H9 (cell line): ENCODE measurements around the gene ZMIZ1. TPM values are rescaled to one million over a fixed set of nuclear protein-coding genes. Genes with fewer than 3 reads are reported as not detected.

ENCODE experiments used
- DNase-seq: peaks from one replicate; pipeline ENCODE4 v3.0.0-alpha.2; 2017
- H2AFZ ChIP-seq: one replicate; pipeline ENCODE4 v1.6.1; 2013; ENCODE audit warnings: mild to moderate bottlenecking, low read length, control low read depth, moderate library complexity
- H2AK5ac ChIP-seq: 2 replicates; pipeline ENCODE4 v1.6.1; 2013; ENCODE audit warnings: low read length, control low read depth, mixed read lengths; ENCODE audit not compliant: insufficient read length
- H2BK120ac ChIP-seq: one replicate; pipeline ENCODE4 v1.6.1; 2013; ENCODE audit warnings: low read depth, mild to moderate bottlenecking, low read length, control low read depth, inconsistent platforms; ENCODE audit not compliant: poor library complexity, severe bottlenecking
- H2BK12ac ChIP-seq: 2 replicates; pipeline ENCODE4 v1.6.1; 2013; ENCODE audit warnings: low read length, control low read depth, mixed read lengths, low read depth; ENCODE audit not compliant: insufficient read length
- H2BK15ac ChIP-seq: 2 replicates; pipeline ENCODE4 v1.6.1; 2013; ENCODE audit warnings: low read depth, low read length, control low read depth
- H2BK20ac ChIP-seq: one replicate; pipeline ENCODE4 v1.6.1; 2013; ENCODE audit warnings: low read depth, mild to moderate bottlenecking, low read length, control low read depth, inconsistent platforms; ENCODE audit not compliant: poor library complexity, severe bottlenecking
- H2BK5ac ChIP-seq: 2 replicates; pipeline ENCODE4 v1.6.1; 2013; ENCODE audit warnings: low read length, control low read depth, mixed read lengths; ENCODE audit not compliant: insufficient read length
- H3K14ac ChIP-seq: 2 replicates; pipeline ENCODE4 v1.6.1; 2013; ENCODE audit warnings: low read length, control low read depth; ENCODE audit not compliant: insufficient read depth
- H3K18ac ChIP-seq: 2 replicates; pipeline ENCODE4 v1.6.1; 2013; ENCODE audit warnings: low read depth, mild to moderate bottlenecking, mixed read lengths, low read length, control low read depth; ENCODE audit not compliant: insufficient read length
- H3K23ac ChIP-seq: 2 replicates; pipeline ENCODE4 v1.6.1; 2013; ENCODE audit warnings: low read length, control low read depth, mixed read lengths, low read depth; ENCODE audit not compliant: insufficient read length
- H3K23me2 ChIP-seq: 2 replicates; pipeline ENCODE4 v1.6.1; 2013; ENCODE audit warnings: low read depth, mild to moderate bottlenecking, mixed read lengths, low read length, control low read depth; ENCODE audit not compliant: insufficient read length, poor library complexity, severe bottlenecking
- H3K27ac ChIP-seq: 2 replicates; pipeline ENCODE4 v1.5.1; 2013; ENCODE audit warnings: low read length, control low read depth, mixed read lengths, low read depth; ENCODE audit not compliant: insufficient read length
- H3K27me3 ChIP-seq: 2 replicates; pipeline ENCODE4 v1.6.1; 2013; ENCODE audit warnings: low read length, control low read depth, inconsistent platforms; ENCODE audit not compliant: insufficient read depth
- H3K4ac ChIP-seq: 2 replicates; pipeline ENCODE4 v1.6.1; 2013; ENCODE audit warnings: low read depth, mild to moderate bottlenecking, control low read depth, inconsistent platforms, low read length, moderate library complexity
- H3K4me1 ChIP-seq: 2 replicates; pipeline ENCODE4 v1.6.1; 2013; ENCODE audit warnings: low read length, control low read depth, inconsistent platforms; ENCODE audit not compliant: insufficient read depth
- H3K4me2 ChIP-seq: 2 replicates; pipeline ENCODE4 v1.6.1; 2013; ENCODE audit warnings: low read length, control low read depth, mixed read lengths; ENCODE audit not compliant: insufficient read length, insufficient read depth
- H3K56ac ChIP-seq: 2 replicates; pipeline ENCODE4 v1.6.1; 2013; ENCODE audit warnings: low read depth, mild to moderate bottlenecking, mixed read lengths, low read length, control low read depth; ENCODE audit not compliant: insufficient read length
- H3K79me1 ChIP-seq: 2 replicates; pipeline ENCODE4 v1.6.1; 2013; ENCODE audit warnings: low read depth, mild to moderate bottlenecking, moderate library complexity, low read length, control low read depth, inconsistent platforms; ENCODE audit not compliant: insufficient read depth, poor library complexity, severe bottlenecking
- H3K79me2 ChIP-seq: 2 replicates; pipeline ENCODE4 v1.6.1; 2013; ENCODE audit warnings: low read length, control low read depth, inconsistent platforms; ENCODE audit not compliant: insufficient read depth
- H3K9ac ChIP-seq: 2 replicates; pipeline ENCODE4 v1.6.1; 2013; ENCODE audit warnings: low read length, control low read depth, mixed read lengths; ENCODE audit not compliant: insufficient read length; ENCODE audit errors: extremely low read depth
- H3K9me3 ChIP-seq: one replicate; pipeline ENCODE4 v1.6.1; 2013; ENCODE audit warnings: low read depth, low read length, inconsistent platforms; ENCODE audit not compliant: control insufficient read depth
- H3T11ph ChIP-seq: one replicate; pipeline ENCODE4 v1.6.1; 2013; ENCODE audit warnings: mild to moderate bottlenecking, low read length, control low read depth, inconsistent platforms
- H4K20me1 ChIP-seq: one replicate; pipeline ENCODE4 v1.6.1; 2013; ENCODE audit not compliant: control insufficient read depth, insufficient read length, insufficient read depth
- H4K5ac ChIP-seq: 2 replicates; pipeline ENCODE4 v1.6.1; 2013; ENCODE audit warnings: low read depth, mild to moderate bottlenecking, mixed read lengths, low read length, control low read depth; ENCODE audit not compliant: insufficient read length
- H4K8ac ChIP-seq: replicated peaks from 2 replicates; pipeline ENCODE4 v1.6.1; 2013; ENCODE audit warnings: low read length, control low read depth, mixed read lengths, low read depth; ENCODE audit not compliant: insufficient read length
- H4K91ac ChIP-seq: 2 replicates; pipeline ENCODE4 v1.6.1; 2013; ENCODE audit warnings: low read depth, mild to moderate bottlenecking, moderate library complexity, mixed read lengths, low read length, control low read depth; ENCODE audit not compliant: insufficient read length
- H3K27ac Mint-ChIP-seq, 3 experiments: 2 replicates in 2 of 3; 3 replicates in 1 of 3; pipeline ENCODE4 v1.8.0; 2020 to 2021; ENCODE audit warnings: mixed read lengths in 3 of 3, mild to moderate bottlenecking in 1 of 3, moderate library complexity in 1 of 3
- H3K27me3 Mint-ChIP-seq: 2 replicates; pipeline ENCODE4 v1.8.0; 2021; ENCODE audit warnings: low read depth, mild to moderate bottlenecking, moderate library complexity, mixed read lengths
- H3K36me3 Mint-ChIP-seq, 3 experiments: 2 replicates in 2 of 3; 3 replicates in 1 of 3; pipeline ENCODE4 v1.8.0; 2020 to 2021; ENCODE audit warnings: low read depth in 3 of 3, mixed read lengths in 3 of 3; ENCODE audit not compliant: insufficient read depth in 1 of 3
- H3K4me1 Mint-ChIP-seq, 2 experiments: 2 replicates each; pipeline ENCODE4 v1.8.0; 2020; ENCODE audit warnings: mixed read lengths in 2 of 2
- H3K4me3 Mint-ChIP-seq, 2 experiments: 2 replicates in 1 of 2; 3 replicates in 1 of 2; pipeline ENCODE4 v1.8.0; 2020 to 2021; ENCODE audit warnings: mild to moderate bottlenecking in 2 of 2, mixed read lengths in 2 of 2, moderate library complexity in 1 of 2
- H3K9me3 Mint-ChIP-seq, 2 experiments: 2 replicates in 1 of 2; 3 replicates in 1 of 2; pipeline ENCODE4 v1.8.0; 2020; ENCODE audit warnings: mild to moderate bottlenecking in 2 of 2, mixed read lengths in 2 of 2, moderate library complexity in 1 of 2
- WGBS: extraction: QIAGEN DNeasy Blood & Tissue Kit; methylation state at CpG from one replicate; pipeline ENCODE4 v1.1.7; 2013; ENCODE audit warnings: missing lambda C conversion rate, low lambda C conversion rate, mixed read lengths; ENCODE audit not compliant: insufficient read length; ENCODE audit errors: extremely low coverage; 5-methylcytosine and 5-hydroxymethylcytosine counted together
- total RNA-seq: library from RNA; stranded (reverse); gene quantifications from 2 replicates; pipeline ENCODE4 v1.2.1, GENCODE V29; 2021
- TF ChIP-seq, protein P1 (sequence below): fragments of 200-600 bp; sonication (generic); conservative IDR thresholded peaks from 3 replicates; pipeline ENCODE4 v1.8.0; 2021; ENCODE audit warnings: antibody characterized with exemption, mild to moderate bottlenecking

ZMIZ1 gene
- total RNA-seq, 1 experiment from 2014 or later = 36.9 TPM

DNA sequence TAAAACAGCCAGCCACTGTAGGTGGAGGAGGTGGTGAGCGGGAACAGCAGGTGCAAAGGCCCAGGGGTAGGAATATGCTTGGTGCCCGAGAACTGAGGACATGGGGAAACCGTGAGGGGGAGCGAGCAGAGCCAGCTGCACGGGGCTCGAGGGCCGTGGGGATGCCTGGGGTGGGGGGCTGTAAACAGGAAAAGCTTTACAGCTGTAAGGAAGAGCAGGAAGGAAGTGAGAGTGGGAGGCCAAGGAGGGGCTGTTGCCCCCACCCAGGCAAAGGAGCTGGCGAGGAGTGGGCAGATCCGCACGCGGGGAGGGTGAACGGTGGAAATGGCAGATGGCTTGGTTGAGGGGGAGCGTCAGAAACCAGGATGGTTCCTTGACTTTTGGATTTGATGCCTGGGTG lies 34.4 kb downstream of the ZMIZ1 start:
- no peaks in the 10 kb centered on the region for H3K27me3 Mint-ChIP-seq
- no peak overlapping the region for H3K4ac ChIP-seq
- no peak overlapping the region for H3K56ac ChIP-seq
- H2BK120ac ChIP-seq = no peak overlapping the region
- H4K20me1 ChIP-seq = no peaks in the 10 kb centered on the region
- H3K4me1 ChIP-seq = peaks cover 11% of the 10 kb centered on the region; the same call in 1 of the 2 replicates
- H2BK5ac ChIP-seq = no peak overlapping the region
- H2AFZ ChIP-seq = no peak overlapping the region
- H3K4me1 Mint-ChIP-seq = peaks cover 63 to 80% of the 10 kb centered on the region in 2 experiments
- peak overlapping the region in 1 of 3 experiments; percentile 14; a peak in 1 of 7 replicates for H3K27ac Mint-ChIP-seq
- no peak overlapping the region for H2BK12ac ChIP-seq
- no peak overlapping the region for H4K8ac ChIP-seq
- no peak overlapping the region for H3K27ac ChIP-seq
- TF ChIP-seq, protein P1, sequence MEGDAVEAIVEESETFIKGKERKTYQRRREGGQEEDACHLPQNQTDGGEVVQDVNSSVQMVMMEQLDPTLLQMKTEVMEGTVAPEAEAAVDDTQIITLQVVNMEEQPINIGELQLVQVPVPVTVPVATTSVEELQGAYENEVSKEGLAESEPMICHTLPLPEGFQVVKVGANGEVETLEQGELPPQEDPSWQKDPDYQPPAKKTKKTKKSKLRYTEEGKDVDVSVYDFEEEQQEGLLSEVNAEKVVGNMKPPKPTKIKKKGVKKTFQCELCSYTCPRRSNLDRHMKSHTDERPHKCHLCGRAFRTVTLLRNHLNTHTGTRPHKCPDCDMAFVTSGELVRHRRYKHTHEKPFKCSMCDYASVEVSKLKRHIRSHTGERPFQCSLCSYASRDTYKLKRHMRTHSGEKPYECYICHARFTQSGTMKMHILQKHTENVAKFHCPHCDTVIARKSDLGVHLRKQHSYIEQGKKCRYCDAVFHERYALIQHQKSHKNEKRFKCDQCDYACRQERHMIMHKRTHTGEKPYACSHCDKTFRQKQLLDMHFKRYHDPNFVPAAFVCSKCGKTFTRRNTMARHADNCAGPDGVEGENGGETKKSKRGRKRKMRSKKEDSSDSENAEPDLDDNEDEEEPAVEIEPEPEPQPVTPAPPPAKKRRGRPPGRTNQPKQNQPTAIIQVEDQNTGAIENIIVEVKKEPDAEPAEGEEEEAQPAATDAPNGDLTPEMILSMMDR = no peak
- H3K79me2 ChIP-seq = peaks cover 15% of the 10 kb centered on the region; the same call in 1 of the 2 replicates
- H3K9me3 Mint-ChIP-seq = no peaks in the 10 kb centered on the region; a peak in 1 of 5 replicates
- H3K4me2 ChIP-seq = no peak overlapping the region
- WGBS = no CpG with 5 or more reads among the region's 13 CpGs
- no peaks in the 10 kb centered on the region for H3K27me3 ChIP-seq
- no peak overlapping the region for H2AK5ac ChIP-seq
- no peak overlapping the region for H3K23ac ChIP-seq
- no peak overlapping the region for H4K91ac ChIP-seq
- no peak overlapping the region for H2BK20ac ChIP-seq
- no peak for DNase-seq
- H3K9ac ChIP-seq = no peak overlapping the region
- no peak overlapping the region for H2BK15ac ChIP-seq
- no peaks in the 10 kb centered on the region for H3K9me3 ChIP-seq
- H4K5ac ChIP-seq = no peak overlapping the region
- H3K18ac ChIP-seq = no peak overlapping the region
- H3K4me3 Mint-ChIP-seq = no peak overlapping the region
- H3K36me3 Mint-ChIP-seq = no peaks in the 10 kb centered on the region; a peak in 1 of 7 replicates
- H3T11ph ChIP-seq = no peak overlapping the region
- no peaks in the 10 kb centered on the region for H3K23me2 ChIP-seq
- peaks cover 11% of the 10 kb centered on the region for H3K79me1 ChIP-seq
- no peak overlapping the region; the same call in 1 of the 2 replicates for H3K14ac ChIP-seq
